Measurements from ENCODE around the gene MCM5. TPM values are rescaled to one million over a fixed set of nuclear protein-coding genes. Genes with fewer than 3 reads are reported as not detected.

Gene MCM5
- total RNA-seq, 1 experiment from 2014 or later: 194 TPM

DNA sequence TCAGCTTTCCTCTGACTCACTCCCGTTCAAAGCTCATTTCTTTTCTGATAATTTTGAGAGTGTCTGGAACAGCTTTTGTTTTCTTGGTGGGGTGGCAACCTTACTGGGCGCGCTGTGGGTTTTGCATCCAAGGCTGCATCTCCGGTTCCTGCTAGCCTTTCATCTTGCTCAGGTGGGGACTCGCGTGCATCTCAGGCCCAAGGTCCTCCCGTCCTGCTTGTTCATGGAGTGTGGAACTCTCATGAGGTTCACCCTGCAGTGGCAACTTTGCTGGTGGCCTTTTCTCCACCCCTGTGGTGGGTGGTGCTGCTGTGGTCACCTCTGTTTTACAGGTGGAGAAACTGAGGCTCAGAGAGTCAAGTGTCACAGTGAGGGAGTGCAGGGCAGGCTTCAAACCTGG lies 25.6 kb downstream of the MCM5 start:
- H3K9me2 ChIP-seq (ENCODE audit: insufficient read depth): no peaks in the 10 kb centered on the region
- no peak overlapping the region for H2AFZ ChIP-seq (ENCODE audit: low read depth, low read length, poor library complexity, severe bottlenecking)
- peak overlapping the region; percentile 29; the same call in 1 of the 2 replicates for H3K4me2 ChIP-seq (ENCODE audit: low read length)
- CTCF ChIA-PET: interaction anchor here (1.0 kb wide), 1 partner anchor 9 kb away, joined by 3 read pairs; no protein-coding TSS in a partner anchor
- RAD21 ChIA-PET (ENCODE audit: low non-redundant PET in 1 of 2, low total read pairs in 2 of 2, uncharacterized antibody in 2 of 2, unreplicated experiment in 2 of 2): no interaction called here
- no peaks in the 10 kb centered on the region for H3K27me3 ChIP-seq (ENCODE audit: insufficient read depth, low read length)
- H3K36me3 ChIP-seq (ENCODE audit: control insufficient read depth in 1 of 2, insufficient read depth in 2 of 2, low read length in 2 of 2): peaks cover 10 to 60% of the 10 kb centered on the region in 2 experiments
- peaks cover 7% of the 10 kb centered on the region; the same call in 1 of the 2 replicates for H3K79me2 ChIP-seq (ENCODE audit: insufficient read depth, low read length)
- H4K20me1 ChIP-seq (ENCODE audit: insufficient read depth): 0 out of 2 replicates have a peak, but pooled peaks cover 3% of the 10 kb centered on the region
- ATAC-seq (no peak), DNase-seq (ENCODE audit: low read depth, low spot score) (no peak)
- no TSS peak for BruUV-seq (replicated peaks)
- TF ChIP-seq YY1 (IDR thresholded peaks at IDR 0.05; ENCODE audit: extremely low read depth, insufficient replicate concordance, low read depth, low read length) (no peak), TCF7L2 (IDR thresholded peaks at IDR 0.05; ENCODE audit: borderline replicate concordance, extremely low read depth, insufficient read depth, insufficient read length) (no peak), SRF (IDR thresholded peaks at IDR 0.05; ENCODE audit: low read depth) (no peak), ELF1 (IDR thresholded peaks at IDR 0.05; ENCODE audit: borderline replicate concordance, low read depth) (no peak), CEBPB (IDR thresholded peaks at IDR 0.05; ENCODE audit: low read depth) (no peak), MAX (IDR thresholded peaks at IDR 0.05) (no peak), FOSL1 (IDR thresholded peaks at IDR 0.05; ENCODE audit: low read depth) (no peak), EZH2phosphoT487 (IDR thresholded peaks at IDR 0.05; ENCODE audit: borderline replicate concordance) (no peak)
- intact Hi-C loops (cut with micrococcal nuclease): no loop called here
- no peak overlapping the region for H3K9ac ChIP-seq (ENCODE audit: low read length)
- POLR2A ChIA-PET: no interaction called here
- peak overlapping the region; percentile 72 for H3K27ac ChIP-seq (ENCODE audit: low read depth, low read length)
- no peak overlapping the region for H3K4me3 ChIP-seq (replicated peaks in 1 of 2; ENCODE audit: low read depth in 1 of 2, low read length in 2 of 2)
- peaks cover 17 to 18% of the 10 kb centered on the region in 2 experiments for H3K4me1 ChIP-seq (ENCODE audit: control insufficient read depth in 1 of 2, insufficient read depth in 2 of 2, low read length in 2 of 2)
- H3K9me3 ChIP-seq (ENCODE audit: control insufficient read depth in 1 of 2, insufficient read depth in 1 of 2, low read depth in 1 of 2, low read length in 2 of 2): no peaks in the 10 kb centered on the region

Data from HCT116 (cell line).